Activated T-cell treated with anti-CD3 and anti-CD28 coated beads for 24 hours (primary cell): ENCODE measurements around the gene SLC46A3.
"Not testable (repeated sequence)": the region's sequence is repeated elsewhere in the genome, so short reads cannot be mapped to it uniquely, and the experiment has no call there.

Source experiments
- DNase-seq: peaks from one replicate; pipeline ENCODE4 v3.0.0-alpha.2; 2020; ENCODE audit warnings: low read depth

The SLC46A3 gene, protein sequence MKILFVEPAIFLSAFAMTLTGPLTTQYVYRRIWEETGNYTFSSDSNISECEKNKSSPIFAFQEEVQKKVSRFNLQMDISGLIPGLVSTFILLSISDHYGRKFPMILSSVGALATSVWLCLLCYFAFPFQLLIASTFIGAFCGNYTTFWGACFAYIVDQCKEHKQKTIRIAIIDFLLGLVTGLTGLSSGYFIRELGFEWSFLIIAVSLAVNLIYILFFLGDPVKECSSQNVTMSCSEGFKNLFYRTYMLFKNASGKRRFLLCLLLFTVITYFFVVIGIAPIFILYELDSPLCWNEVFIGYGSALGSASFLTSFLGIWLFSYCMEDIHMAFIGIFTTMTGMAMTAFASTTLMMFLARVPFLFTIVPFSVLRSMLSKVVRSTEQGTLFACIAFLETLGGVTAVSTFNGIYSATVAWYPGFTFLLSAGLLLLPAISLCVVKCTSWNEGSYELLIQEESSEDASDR

DNA sequence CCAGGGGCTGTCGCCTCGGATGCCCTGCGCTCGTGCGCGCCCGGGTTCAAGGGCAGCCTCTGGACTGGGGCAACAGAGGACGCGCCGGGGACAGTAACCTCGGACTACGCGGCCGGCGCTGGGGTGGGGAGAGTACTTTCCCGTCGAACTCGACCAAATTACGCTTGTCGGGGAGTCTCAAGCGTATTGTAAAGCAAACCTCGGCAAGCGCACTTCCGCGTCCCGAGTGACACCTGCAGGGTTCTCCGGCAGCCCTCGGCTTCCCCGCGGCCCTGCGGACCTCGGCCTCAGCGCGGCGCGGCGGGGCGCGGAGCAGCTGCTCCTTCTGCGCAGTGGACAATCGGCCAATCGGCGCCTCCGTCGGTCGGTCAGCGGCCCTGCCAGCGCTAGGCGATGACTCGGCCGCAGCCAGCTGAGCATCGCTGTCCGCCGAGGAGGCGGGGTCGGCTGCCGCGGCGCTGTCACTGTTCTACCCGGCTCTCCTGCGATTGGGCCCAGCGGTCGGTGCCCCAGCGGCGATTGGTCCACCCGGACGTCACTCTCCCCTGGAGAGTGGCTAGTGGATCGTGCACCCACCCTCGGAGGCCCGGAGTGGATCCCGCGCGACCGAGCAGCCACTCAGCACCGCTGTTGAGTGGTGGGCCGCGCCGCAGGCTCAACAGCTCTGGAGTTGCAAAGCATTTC lies at the start of gene SLC46A3:
Gene SLC46A3 (minus strand): TSS at position 428 of the 684 bp plus-strand sequence. CDS start 972 bp downstream, outside the sequence.
- peak; percentile 97 for DNase-seq

DNA sequence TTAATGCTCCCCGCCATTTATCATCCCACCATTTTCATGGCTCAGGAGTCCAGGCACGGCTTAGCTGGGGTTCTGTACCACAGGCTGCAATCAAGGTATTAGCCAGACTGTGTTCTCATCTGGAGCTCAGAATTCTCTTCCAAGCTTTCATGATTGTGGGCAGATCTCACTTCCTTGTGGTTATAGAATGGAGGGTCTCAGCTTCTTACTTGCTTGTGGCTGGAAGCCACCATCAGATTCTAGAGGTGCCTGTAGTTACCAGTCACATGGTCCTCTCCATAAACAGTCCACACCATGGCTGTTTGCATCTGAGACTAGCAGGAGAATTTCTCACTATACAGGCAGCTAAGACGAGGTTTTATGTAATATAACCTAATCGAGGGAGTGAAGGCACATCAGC lies 45.1 kb upstream of the SLC46A3 start:
- DNase-seq = no peak

DNA sequence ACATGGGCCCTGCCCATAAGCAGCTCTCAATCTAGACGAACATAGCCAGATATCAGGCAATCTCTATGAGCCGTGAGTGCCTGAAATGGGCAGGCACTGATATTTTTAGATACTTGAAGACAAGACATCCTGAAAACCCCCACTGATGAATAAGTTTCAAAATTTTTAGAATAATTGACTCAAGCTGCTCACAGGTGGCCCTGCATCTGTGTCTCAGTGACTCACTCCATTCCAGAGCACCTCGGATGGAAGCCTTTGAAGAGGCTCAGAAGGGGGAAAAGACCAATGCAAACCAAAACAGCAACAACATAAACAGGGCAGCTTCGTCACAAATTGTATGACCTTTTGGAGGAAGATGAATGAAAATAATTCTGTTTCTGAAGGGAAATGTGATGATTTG lies 42.8 kb upstream of the SLC46A3 start:
- DNase-seq = no peak

DNA sequence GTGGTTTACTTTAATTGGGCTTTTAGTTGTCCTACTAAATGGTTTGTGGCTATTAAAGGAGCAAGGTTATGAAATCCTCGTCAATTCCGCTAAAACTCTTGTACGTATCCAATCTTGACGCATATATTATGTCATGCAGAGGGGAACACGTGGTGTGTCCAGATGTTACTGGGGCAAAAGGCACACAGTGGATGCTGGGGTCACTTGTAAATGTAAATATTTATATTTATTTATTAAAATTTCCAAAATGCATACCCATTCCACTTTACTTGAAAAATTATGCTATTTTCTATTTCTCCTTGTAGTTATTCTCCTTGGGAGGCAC lies 36.7 kb upstream of the SLC46A3 start:
- DNase-seq = no peak

DNA sequence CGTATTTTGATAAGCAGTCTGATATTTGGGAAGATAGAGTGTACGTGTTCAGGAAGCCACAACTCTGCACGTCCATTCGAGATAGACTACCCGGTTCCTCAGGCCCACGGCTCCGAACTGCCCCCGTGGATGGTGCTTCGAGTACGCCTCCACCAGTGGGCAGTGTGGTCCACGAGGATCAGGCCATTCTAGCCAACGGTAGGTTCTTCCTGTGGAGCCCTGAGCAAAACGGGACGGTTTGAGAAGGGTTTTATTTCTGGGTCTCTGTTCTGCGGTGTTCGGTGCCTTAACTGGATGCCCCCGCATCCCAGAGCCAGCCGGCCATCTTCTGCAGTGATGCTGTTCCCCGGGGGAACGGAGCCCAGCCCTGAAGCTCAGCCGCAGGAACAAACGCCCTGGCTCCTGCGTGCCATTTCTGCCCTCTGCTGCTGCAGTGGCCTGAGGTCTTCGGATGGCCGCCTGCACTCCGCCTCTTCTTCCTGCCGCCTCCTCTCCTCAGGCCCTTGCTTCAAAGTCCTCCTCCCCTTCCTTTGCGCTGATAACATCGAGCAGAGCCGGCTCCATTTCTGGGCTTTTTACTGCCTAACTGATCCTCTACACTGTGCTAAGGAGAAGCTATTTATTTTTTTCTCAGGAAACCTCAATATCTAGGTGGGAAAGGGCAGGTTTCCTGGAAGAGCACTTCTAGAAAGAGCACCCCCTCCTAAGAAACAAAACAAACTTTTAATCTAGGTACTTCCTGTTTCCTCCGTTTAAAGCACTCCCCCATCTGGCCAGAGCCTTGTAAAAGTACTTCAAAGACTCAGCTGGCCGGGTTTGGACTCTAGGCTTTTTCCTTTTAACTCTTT lies 36.2 kb upstream of the SLC46A3 start:
- DNase-seq = no peak

DNA sequence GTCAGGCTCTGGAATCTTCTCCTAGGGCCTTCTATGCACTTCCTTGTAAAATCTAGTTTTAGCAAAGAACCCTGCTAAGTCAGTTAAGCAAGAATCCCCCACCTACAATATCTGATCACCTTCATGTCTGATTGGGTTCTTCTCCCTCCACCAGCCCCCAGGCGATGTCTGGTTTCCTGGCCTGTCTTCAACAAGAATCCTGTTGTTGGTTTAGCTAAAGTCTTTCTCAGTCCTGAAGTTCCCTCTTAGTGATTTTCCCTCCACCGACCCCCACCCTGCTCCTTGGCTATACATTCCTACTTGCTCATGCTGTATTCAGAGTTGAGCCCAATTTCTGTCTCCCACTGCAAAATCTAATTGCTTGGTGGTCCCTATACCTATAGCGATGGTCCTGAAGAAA lies 35.2 kb upstream of the SLC46A3 start:
- DNase-seq = no peak

DNA sequence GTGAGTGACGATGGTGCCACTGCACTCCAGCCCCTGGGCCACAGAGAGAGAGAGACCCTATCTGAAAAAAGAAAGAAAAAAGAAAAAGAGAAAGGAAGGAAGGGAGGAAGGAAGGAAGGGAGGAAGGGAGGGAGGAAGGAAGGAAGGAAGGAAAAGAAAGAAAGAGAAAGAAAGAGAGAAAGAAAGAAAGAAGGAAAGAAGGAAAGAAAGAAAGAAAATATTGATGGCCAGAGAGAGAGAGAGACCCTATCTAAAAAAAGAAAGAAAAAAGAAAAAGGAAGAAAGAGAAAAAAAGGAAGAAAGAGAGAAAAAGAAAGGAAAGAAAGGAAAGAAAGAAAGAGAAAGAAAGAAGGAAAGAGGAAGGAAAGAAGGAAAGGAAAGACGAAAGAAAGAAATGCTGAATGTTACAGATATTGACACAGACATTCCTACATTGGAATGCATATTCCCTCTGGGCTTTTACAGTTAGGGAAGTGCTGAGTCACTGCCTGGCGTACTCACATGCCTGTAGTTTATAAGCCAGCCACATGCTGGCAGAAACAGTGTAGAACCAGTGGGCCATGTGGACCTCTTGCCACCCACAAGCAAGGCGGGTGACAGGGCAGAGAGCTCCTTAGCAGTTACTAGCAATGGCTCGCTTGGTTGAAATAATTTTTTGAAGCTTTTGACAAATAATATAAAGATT lies 34.6 kb upstream of the SLC46A3 start:
- DNase-seq = no peak

DNA sequence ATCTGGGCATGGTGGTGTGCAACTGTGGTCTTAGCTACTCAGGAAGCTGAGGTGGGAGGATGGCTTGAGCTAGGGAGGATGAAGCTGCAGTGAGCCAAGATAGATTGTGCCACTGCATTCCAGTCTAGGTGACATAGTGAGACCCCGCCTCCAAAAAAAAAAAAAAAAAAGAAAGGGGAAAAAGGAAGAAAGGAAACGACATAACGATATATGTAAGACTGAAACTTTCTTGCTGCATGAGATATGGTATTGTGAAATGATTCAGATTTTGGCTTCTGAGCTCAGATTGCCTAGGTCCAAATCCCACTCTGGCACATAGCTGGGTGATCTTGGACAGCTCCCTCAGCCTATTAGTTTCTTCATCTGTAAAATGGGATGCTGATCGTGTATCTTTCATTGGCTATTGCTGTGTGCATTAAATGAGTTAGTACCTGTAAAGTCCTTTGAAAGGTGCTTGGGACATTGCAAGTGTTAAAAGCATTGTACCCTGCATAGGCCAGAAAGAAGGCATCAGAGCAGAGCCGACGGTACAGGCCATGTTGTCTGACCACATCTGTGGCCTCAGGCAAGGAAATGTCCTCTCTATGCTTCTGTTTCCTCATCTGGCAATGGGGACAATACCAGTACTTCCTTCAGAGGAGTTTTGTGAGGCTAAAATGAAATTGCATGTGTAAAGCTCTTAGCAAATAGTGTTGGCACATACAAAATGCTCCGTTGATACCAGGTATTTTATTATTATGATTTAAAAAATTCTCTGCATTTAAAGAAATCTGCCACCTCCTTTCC lies 32.6 kb upstream of the SLC46A3 start:
- DNase-seq = no peak

DNA sequence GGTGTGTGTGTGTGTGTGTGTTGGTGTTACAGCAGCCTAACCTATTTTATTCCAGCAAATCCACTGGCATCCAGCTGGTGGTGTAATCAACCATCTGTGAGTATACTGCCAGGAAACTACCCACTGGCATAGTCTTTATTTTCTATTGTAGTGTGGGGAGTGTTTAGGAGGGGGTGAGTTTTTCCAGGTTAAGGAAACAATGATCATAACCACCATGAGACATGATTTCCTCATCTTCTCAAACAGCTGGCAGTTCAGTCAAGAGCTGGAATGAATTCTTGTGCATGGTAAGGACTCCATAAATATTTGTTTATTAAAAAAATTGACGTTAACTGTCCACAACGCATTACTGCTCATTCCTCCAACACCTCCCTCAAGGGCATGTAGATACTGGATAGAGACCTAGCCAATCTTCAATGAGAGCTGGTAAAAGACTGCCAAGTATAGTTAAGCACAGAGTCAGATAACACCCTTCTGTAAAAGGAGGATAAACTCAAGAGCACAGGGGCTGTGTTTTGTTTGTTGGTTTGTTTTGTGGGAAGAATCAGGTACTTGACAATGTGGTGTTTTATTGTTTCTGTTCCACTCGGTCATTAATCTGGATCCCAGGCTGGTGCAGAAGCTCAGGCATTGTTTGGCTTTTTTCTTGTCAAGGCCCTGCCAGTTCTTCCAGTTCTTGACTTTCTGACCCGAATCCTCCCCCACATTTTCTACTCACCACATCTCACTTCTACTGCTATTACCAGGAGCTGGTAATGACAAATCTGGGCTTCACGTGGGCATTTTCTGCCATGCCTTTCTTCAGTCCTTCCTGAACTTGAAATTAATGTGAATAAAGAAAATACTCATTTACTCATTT lies 31.6 kb upstream of the SLC46A3 start:
- no peak for DNase-seq

DNA sequence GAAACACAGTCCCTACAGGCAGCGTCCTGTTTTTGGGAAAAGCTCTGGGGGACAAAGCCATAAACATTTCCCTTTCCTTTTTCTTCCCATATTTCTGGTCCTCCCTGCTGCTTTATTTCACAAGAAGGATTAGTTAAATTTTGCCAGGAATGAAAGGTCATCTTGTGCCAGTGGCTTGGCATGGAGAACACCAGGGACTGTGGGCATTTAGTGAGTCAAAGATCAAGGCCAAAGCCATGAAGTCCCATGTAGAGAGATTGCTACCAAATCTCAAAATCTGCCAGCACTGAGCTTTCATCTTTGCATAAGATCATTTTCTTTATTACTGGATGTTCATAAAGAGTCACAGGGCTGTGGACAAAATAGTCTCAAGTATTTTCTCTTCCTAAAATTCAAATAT lies 29.1 kb upstream of the SLC46A3 start:
- DNase-seq = no peak

DNA sequence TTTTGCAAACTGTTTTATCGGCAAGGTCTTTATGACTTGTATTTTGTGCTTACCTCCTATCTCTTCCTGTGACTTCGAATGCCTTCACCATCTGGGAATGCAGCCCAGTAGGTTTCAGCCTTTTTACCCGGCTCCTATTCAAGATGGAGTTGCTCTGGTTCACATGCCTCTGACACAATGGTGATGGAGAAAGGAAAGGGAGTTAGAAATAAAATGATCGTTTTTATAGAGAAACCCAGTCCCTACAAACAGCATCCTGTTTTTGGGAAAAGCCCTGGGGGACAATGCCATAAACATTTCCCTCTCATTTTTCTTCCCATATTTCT lies 27.5 kb upstream of the SLC46A3 start:
- no peak for DNase-seq

DNA sequence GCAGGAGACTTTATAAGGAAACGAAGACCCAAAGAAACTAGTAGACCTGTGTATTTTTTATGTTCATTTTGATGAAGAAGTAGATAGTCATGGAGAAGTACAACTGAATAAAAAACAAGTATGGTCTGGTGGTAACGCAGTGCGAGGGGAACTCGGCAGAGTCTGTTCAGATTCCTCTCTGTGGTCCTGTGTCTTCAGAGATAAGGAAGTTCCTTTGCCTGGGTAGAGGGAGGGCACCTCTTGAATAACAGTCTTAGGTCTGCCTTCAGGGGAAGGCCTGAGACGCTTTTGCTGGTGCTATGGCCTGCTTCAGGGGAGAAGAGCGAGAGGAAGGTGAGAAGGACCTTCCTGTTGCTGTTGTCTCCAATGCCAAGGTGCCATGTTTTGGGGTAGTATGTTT lies 25.9 kb upstream of the SLC46A3 start:
- DNase-seq = no peak

DNA sequence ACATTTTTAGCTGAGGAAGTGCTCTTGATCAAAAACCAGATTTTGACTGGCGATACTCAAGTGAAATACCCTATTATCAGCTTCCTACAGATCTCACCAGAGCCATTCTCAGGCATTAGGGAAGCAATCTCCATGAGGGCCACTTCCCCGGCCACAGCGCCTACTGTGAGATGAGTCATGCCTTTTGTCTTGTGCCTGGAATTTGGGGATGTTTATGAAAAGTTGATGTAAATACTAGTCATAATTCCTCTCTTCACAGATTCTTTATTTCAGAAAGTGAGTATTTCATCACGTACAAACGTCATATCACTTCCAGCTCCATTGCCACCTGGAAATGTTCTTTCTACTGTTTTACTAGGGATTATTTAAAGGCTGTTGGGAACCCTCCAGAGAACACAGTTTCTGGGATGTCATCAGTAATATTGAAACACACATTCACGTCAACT lies 25.3 kb upstream of the SLC46A3 start:
- DNase-seq = no peak

DNA sequence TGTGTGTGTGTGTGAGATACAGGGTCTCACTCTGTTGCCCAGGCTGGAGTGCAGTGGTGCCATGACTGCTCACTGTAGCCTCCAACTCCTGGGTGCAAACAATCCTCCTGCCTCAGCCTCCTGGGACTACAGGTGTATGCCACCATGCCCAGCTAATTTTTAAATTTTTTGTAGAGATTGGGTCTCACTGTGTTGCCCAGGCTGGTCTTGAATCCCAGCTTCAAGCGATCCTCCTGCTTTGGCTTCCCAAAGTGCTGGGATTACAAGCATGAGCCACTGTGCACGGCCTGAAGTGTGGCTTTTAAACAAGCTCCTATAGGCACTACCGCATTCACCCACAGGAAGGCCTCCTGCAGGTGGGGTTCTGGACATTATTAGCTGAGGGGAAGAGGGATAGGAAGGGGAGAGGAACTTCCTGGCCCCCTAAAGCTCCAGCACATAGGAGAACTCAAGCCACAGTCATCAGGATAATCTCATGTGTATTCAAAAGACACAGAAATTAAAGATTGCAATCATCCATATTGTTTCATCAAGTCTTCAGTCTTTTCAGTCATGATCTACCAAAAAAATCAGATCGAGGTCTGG lies 24.8 kb upstream of the SLC46A3 start:
- DNase-seq = no peak

DNA sequence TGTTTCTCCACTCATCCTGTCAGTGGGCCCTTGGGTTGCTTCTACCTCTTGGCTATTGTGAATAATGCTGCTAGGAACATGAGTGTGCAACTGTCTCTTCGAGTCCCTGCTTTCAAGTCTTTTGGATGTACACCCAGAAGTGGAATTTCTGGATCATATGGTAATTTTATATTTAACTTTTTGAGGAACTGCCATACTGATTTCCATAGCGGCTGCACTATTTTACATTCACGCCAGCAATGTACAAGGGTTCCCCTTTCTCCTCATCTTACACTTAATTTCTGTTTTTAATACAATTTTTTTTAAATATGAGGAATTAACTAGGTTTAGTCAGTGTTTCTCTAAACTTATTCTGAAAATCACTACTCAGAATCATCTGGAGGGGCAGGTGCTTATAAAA lies 24.2 kb upstream of the SLC46A3 start:
- no peak for DNase-seq

DNA sequence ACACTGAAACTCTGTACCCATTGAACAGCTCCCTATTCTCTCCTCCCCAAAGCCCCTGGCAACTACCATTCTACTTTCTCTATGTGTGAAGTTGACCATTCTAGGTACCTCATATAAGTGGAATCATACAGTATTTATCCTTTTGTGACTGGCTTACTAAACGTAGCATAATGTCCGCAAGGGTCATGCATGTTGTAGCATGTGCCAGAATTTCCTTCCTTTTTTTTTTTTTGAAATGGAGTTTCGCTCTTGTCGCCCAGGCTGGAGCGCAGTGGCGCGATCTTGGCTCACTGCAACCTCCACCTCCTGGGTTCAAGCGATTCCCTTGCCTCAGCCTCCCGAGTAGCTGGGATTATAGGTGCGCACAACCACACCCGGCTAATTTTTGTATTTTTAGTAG lies 23.7 kb upstream of the SLC46A3 start:
- DNase-seq = not testable (repeated sequence)

DNA sequence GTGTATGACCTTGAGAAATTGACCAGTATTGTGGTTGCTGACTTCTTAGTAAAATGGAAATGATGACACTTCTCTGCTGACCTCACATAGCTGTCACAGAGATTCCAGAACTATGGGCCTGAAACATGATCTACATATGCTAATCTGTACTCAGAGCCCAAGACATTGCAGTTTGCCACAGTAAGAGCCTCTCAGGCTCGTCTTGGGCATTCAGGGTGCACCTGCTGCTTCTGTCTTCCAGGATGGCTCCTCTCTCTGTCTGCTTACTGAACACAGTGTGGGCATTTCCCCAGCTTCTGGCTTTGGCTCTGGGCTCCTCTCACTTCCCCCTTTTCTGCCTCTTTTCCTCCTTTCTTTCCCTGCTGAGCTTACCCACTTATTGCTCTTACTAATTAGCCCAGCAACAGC lies 22.3 kb upstream of the SLC46A3 start:
- DNase-seq = no peak

DNA sequence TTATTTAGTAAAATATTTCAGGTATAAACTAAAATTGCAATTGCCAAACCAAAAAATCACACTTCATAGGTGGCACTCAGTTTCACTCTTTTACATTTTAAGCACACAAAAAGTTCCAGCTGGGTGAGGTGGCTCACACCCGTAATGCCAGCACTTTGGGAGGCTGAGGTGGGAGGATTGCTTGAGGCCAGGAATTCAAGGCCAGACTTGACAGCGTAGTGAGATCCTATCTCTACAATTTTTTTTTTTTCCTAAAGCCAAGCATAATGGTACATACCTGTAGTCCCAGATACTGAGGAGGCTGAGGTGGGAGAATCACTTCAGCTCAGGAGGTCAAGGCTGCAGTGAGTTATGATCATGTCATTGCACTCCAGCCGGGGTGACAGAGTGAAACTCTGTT lies 20.6 kb upstream of the SLC46A3 start:
- DNase-seq = no peak

DNA sequence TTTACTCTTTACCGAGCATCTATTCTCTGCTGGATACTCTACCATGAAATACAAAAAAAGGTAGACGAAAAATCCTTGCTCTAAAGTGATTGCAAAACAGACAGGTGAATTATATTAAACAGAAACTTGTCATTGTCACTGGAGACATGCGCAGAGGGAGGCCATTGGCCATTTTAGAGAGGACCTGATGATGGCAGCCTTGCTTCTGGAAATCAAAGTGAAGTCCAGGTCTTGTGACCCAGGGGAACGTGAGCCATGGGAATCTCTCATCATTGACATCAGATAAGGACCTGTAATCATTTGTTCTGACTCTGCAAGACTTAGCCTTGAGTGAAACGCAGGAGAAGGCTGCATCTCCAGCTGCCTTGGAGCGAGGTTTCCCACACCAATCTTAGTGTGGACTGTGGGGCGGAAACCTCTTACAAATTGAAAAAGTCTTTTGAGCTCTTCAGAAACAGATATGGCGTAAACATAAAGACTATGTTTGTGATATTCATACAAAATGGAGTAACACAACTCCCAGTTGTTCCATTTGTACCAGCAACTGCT lies 16.8 kb upstream of the SLC46A3 start:
- no peak for DNase-seq

DNA sequence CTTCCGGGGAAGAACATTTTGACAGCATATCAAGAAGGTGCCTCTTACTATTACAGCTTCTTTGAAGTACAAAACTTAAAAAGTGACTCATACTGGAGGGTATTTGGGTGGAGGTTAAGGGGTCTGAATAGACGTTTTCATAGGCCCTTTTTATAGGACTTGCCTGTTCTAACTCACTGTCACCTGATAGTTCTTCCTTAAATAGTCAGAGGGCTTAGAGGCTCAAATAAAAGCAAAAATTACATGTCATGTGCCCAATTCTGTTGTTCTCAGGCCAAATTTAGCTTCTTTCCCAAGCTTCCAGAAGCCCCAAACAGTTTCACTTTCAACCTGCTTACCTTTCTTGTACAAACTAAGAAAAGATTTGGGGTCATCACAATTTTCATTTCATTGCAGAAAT lies 16.1 kb upstream of the SLC46A3 start:
- no peak for DNase-seq
